H9 (cell line): ENCODE data around the gene MMP15. TPM values are rescaled to one million over a fixed set of nuclear protein-coding genes. Genes with fewer than 3 reads are reported as not detected.

Experiments
- DNase-seq: peaks from one replicate; pipeline ENCODE4 v3.0.0-alpha.2; 2017
- H2AFZ ChIP-seq: one replicate; pipeline ENCODE4 v1.6.1; 2013; ENCODE audit warnings: mild to moderate bottlenecking, low read length, control low read depth, moderate library complexity
- H2AK5ac ChIP-seq: 2 replicates; pipeline ENCODE4 v1.6.1; 2013; ENCODE audit warnings: low read length, control low read depth, mixed read lengths; ENCODE audit not compliant: insufficient read length
- H2BK120ac ChIP-seq: one replicate; pipeline ENCODE4 v1.6.1; 2013; ENCODE audit warnings: low read depth, mild to moderate bottlenecking, low read length, control low read depth, inconsistent platforms; ENCODE audit not compliant: poor library complexity, severe bottlenecking
- H2BK12ac ChIP-seq: 2 replicates; pipeline ENCODE4 v1.6.1; 2013; ENCODE audit warnings: low read length, control low read depth, mixed read lengths, low read depth; ENCODE audit not compliant: insufficient read length
- H2BK15ac ChIP-seq: 2 replicates; pipeline ENCODE4 v1.6.1; 2013; ENCODE audit warnings: low read depth, low read length, control low read depth
- H2BK20ac ChIP-seq: one replicate; pipeline ENCODE4 v1.6.1; 2013; ENCODE audit warnings: low read depth, mild to moderate bottlenecking, low read length, control low read depth, inconsistent platforms; ENCODE audit not compliant: poor library complexity, severe bottlenecking
- H2BK5ac ChIP-seq: 2 replicates; pipeline ENCODE4 v1.6.1; 2013; ENCODE audit warnings: low read length, control low read depth, mixed read lengths; ENCODE audit not compliant: insufficient read length
- H3K14ac ChIP-seq: 2 replicates; pipeline ENCODE4 v1.6.1; 2013; ENCODE audit warnings: low read length, control low read depth; ENCODE audit not compliant: insufficient read depth
- H3K18ac ChIP-seq: 2 replicates; pipeline ENCODE4 v1.6.1; 2013; ENCODE audit warnings: low read depth, mild to moderate bottlenecking, mixed read lengths, low read length, control low read depth; ENCODE audit not compliant: insufficient read length
- H3K23ac ChIP-seq: 2 replicates; pipeline ENCODE4 v1.6.1; 2013; ENCODE audit warnings: low read length, control low read depth, mixed read lengths, low read depth; ENCODE audit not compliant: insufficient read length
- H3K23me2 ChIP-seq: 2 replicates; pipeline ENCODE4 v1.6.1; 2013; ENCODE audit warnings: low read depth, mild to moderate bottlenecking, mixed read lengths, low read length, control low read depth; ENCODE audit not compliant: insufficient read length, poor library complexity, severe bottlenecking
- H3K27ac ChIP-seq: 2 replicates; pipeline ENCODE4 v1.5.1; 2013; ENCODE audit warnings: low read length, control low read depth, mixed read lengths, low read depth; ENCODE audit not compliant: insufficient read length
- H3K27me3 ChIP-seq: 2 replicates; pipeline ENCODE4 v1.6.1; 2013; ENCODE audit warnings: low read length, control low read depth, inconsistent platforms; ENCODE audit not compliant: insufficient read depth
- H3K4ac ChIP-seq: 2 replicates; pipeline ENCODE4 v1.6.1; 2013; ENCODE audit warnings: low read depth, mild to moderate bottlenecking, control low read depth, inconsistent platforms, low read length, moderate library complexity
- H3K4me1 ChIP-seq: 2 replicates; pipeline ENCODE4 v1.6.1; 2013; ENCODE audit warnings: low read length, control low read depth, inconsistent platforms; ENCODE audit not compliant: insufficient read depth
- H3K4me2 ChIP-seq: 2 replicates; pipeline ENCODE4 v1.6.1; 2013; ENCODE audit warnings: low read length, control low read depth, mixed read lengths; ENCODE audit not compliant: insufficient read length, insufficient read depth
- H3K56ac ChIP-seq: 2 replicates; pipeline ENCODE4 v1.6.1; 2013; ENCODE audit warnings: low read depth, mild to moderate bottlenecking, mixed read lengths, low read length, control low read depth; ENCODE audit not compliant: insufficient read length
- H3K79me1 ChIP-seq: 2 replicates; pipeline ENCODE4 v1.6.1; 2013; ENCODE audit warnings: low read depth, mild to moderate bottlenecking, moderate library complexity, low read length, control low read depth, inconsistent platforms; ENCODE audit not compliant: insufficient read depth, poor library complexity, severe bottlenecking
- H3K79me2 ChIP-seq: 2 replicates; pipeline ENCODE4 v1.6.1; 2013; ENCODE audit warnings: low read length, control low read depth, inconsistent platforms; ENCODE audit not compliant: insufficient read depth
- H3K9ac ChIP-seq: 2 replicates; pipeline ENCODE4 v1.6.1; 2013; ENCODE audit warnings: low read length, control low read depth, mixed read lengths; ENCODE audit not compliant: insufficient read length; ENCODE audit errors: extremely low read depth
- H3K9me3 ChIP-seq: one replicate; pipeline ENCODE4 v1.6.1; 2013; ENCODE audit warnings: low read depth, low read length, inconsistent platforms; ENCODE audit not compliant: control insufficient read depth
- H3T11ph ChIP-seq: one replicate; pipeline ENCODE4 v1.6.1; 2013; ENCODE audit warnings: mild to moderate bottlenecking, low read length, control low read depth, inconsistent platforms
- H4K20me1 ChIP-seq: one replicate; pipeline ENCODE4 v1.6.1; 2013; ENCODE audit not compliant: control insufficient read depth, insufficient read length, insufficient read depth
- H4K5ac ChIP-seq: 2 replicates; pipeline ENCODE4 v1.6.1; 2013; ENCODE audit warnings: low read depth, mild to moderate bottlenecking, mixed read lengths, low read length, control low read depth; ENCODE audit not compliant: insufficient read length
- H4K8ac ChIP-seq: replicated peaks from 2 replicates; pipeline ENCODE4 v1.6.1; 2013; ENCODE audit warnings: low read length, control low read depth, mixed read lengths, low read depth; ENCODE audit not compliant: insufficient read length
- H4K91ac ChIP-seq: 2 replicates; pipeline ENCODE4 v1.6.1; 2013; ENCODE audit warnings: low read depth, mild to moderate bottlenecking, moderate library complexity, mixed read lengths, low read length, control low read depth; ENCODE audit not compliant: insufficient read length
- H3K27ac Mint-ChIP-seq, 3 experiments: 2 replicates in 2 of 3; 3 replicates in 1 of 3; pipeline ENCODE4 v1.8.0; 2020 to 2021; ENCODE audit warnings: mixed read lengths in 3 of 3, mild to moderate bottlenecking in 1 of 3, moderate library complexity in 1 of 3
- H3K27me3 Mint-ChIP-seq: 2 replicates; pipeline ENCODE4 v1.8.0; 2021; ENCODE audit warnings: low read depth, mild to moderate bottlenecking, moderate library complexity, mixed read lengths
- H3K36me3 Mint-ChIP-seq, 3 experiments: 2 replicates in 2 of 3; 3 replicates in 1 of 3; pipeline ENCODE4 v1.8.0; 2020 to 2021; ENCODE audit warnings: low read depth in 3 of 3, mixed read lengths in 3 of 3; ENCODE audit not compliant: insufficient read depth in 1 of 3
- H3K4me1 Mint-ChIP-seq, 2 experiments: 2 replicates each; pipeline ENCODE4 v1.8.0; 2020; ENCODE audit warnings: mixed read lengths in 2 of 2
- H3K4me3 Mint-ChIP-seq, 2 experiments: 2 replicates in 1 of 2; 3 replicates in 1 of 2; pipeline ENCODE4 v1.8.0; 2020 to 2021; ENCODE audit warnings: mild to moderate bottlenecking in 2 of 2, mixed read lengths in 2 of 2, moderate library complexity in 1 of 2
- H3K9me3 Mint-ChIP-seq, 2 experiments: 2 replicates in 1 of 2; 3 replicates in 1 of 2; pipeline ENCODE4 v1.8.0; 2020; ENCODE audit warnings: mild to moderate bottlenecking in 2 of 2, mixed read lengths in 2 of 2, moderate library complexity in 1 of 2
- CTCF ChIP-seq: fragments of 200-600 bp; sonication (generic); conservative IDR thresholded peaks from 3 replicates; pipeline ENCODE4 v1.8.0; 2021; ENCODE audit warnings: antibody characterized with exemption, mild to moderate bottlenecking
- WGBS: extraction: QIAGEN DNeasy Blood & Tissue Kit; methylation state at CpG from one replicate; pipeline ENCODE4 v1.1.7; 2013; ENCODE audit warnings: missing lambda C conversion rate, low lambda C conversion rate, mixed read lengths; ENCODE audit not compliant: insufficient read length; ENCODE audit errors: extremely low coverage; 5-methylcytosine and 5-hydroxymethylcytosine counted together
- total RNA-seq: library from RNA; stranded (reverse); gene quantifications from 2 replicates; pipeline ENCODE4 v1.2.1, GENCODE V29; 2021

MMP15 gene
- total RNA-seq, 1 experiment from 2014 or later = 32.9 TPM

- no peak overlapping the region for H2AFZ ChIP-seq
- H2BK12ac ChIP-seq = no peak overlapping the region
- no peak overlapping the region for H4K8ac ChIP-seq
- H3K36me3 Mint-ChIP-seq = peaks cover 0 to 7% (median 0%) of the 10 kb centered on the region in 3 experiments; a peak in 2 of 7 replicates
- no peaks in the 10 kb centered on the region for H3K79me1 ChIP-seq
- H3K9me3 ChIP-seq = no peaks in the 10 kb centered on the region
- no peak overlapping the region for H3K14ac ChIP-seq
- H2BK20ac ChIP-seq = no peak overlapping the region
- H3K56ac ChIP-seq = no peak overlapping the region
- H3K9ac ChIP-seq = no peak overlapping the region
- H3T11ph ChIP-seq = no peak overlapping the region
- no peaks in the 10 kb centered on the region for H3K4me1 Mint-ChIP-seq
- no peak overlapping the region for H2AK5ac ChIP-seq
- H3K4me3 Mint-ChIP-seq = no peak overlapping the region
- H4K20me1 ChIP-seq = no peaks in the 10 kb centered on the region
- H3K79me2 ChIP-seq = no peaks in the 10 kb centered on the region
- H3K27ac Mint-ChIP-seq = no peak overlapping the region
- H4K91ac ChIP-seq = no peak overlapping the region
- no peaks in the 10 kb centered on the region for H3K23me2 ChIP-seq
- H3K9me3 Mint-ChIP-seq = peaks cover 9 to 11% of the 10 kb centered on the region in 2 experiments; a peak in 3 of 5 replicates
- H2BK5ac ChIP-seq = no peak overlapping the region
- H3K27me3 Mint-ChIP-seq = peaks cover 4% of the 10 kb centered on the region
- H3K4me1 ChIP-seq = no peaks in the 10 kb centered on the region
- no peak overlapping the region for H3K18ac ChIP-seq
- H4K5ac ChIP-seq = no peak overlapping the region
- H3K27me3 ChIP-seq = no peaks in the 10 kb centered on the region
- H3K4ac ChIP-seq = no peak overlapping the region
- no CpG with 5 or more reads among the region's 1 CpG for WGBS
- no peak overlapping the region for H3K4me2 ChIP-seq
- no peak for DNase-seq
- no peak overlapping the region for H3K23ac ChIP-seq
- TF ChIP-seq CTCF = no peak
- no peak overlapping the region for H2BK15ac ChIP-seq
- H2BK120ac ChIP-seq = no peak overlapping the region
- no peak overlapping the region for H3K27ac ChIP-seq
Measured at GRCh38 chr16:58076514-58076913, 51.0 kb downstream of the MMP15 start.
